ENCODE measurements around the gene SEZ6.

Gene SEZ6

GRCh38 chr17:28953444-28954118 is 52.3 kb downstream of the SEZ6 start:
- DNase-seq (ENCODE audit: low read depth) = peak; percentile 16

- peak; percentile 86 for DNase-seq (ENCODE audit: low read depth)
Measured at GRCh38 chr17:28951991-28952975, 53.5 kb downstream of the SEZ6 start.

GRCh38 chr17:28951428-28951990 is 54.3 kb downstream of the SEZ6 start, which contains the start of gene PHF12:
TSS of gene PHF12 (minus strand) at chr17:28951518. CDS start at chr17:28950960, 558 bp downstream.
- DNase-seq (ENCODE audit: low read depth) = peak; percentile 99

GRCh38 chr17:28950752-28951427 is 54.9 kb downstream of the SEZ6 start:
- peak; percentile 6 for DNase-seq (ENCODE audit: low read depth)

- DNase-seq (ENCODE audit: low read depth) = peak; percentile 21
Measured at GRCh38 chr17:28950017-28950751, 55.6 kb downstream of the SEZ6 start.

- DNase-seq (ENCODE audit: low read depth) = peak; percentile 11
Measured at GRCh38 chr17:28949185-28950016, 56.4 kb downstream of the SEZ6 start.

- DNase-seq (ENCODE audit: low read depth) = no peak
Measured at GRCh38 chr17:28948873-28949184, 57.0 kb downstream of the SEZ6 start.

GRCh38 chr17:28948342-28948741 is 57.5 kb downstream of the SEZ6 start:
- no peak for DNase-seq (ENCODE audit: low read depth)

GRCh38 chr17:28947639-28948038 is 58.2 kb downstream of the SEZ6 start:
- DNase-seq (ENCODE audit: low read depth) = no peak

GRCh38 chr17:28946239-28946638 is 59.6 kb downstream of the SEZ6 start:
- DNase-seq (ENCODE audit: low read depth) = no peak

- DNase-seq (ENCODE audit: low read depth) = no peak
Measured at GRCh38 chr17:28944862-28945741, 60.7 kb downstream of the SEZ6 start.

GRCh38 chr17:28944343-28944742 is 61.5 kb downstream of the SEZ6 start:
- DNase-seq (ENCODE audit: low read depth) = no peak

- DNase-seq (ENCODE audit: low read depth) = no peak
Measured at GRCh38 chr17:28942925-28943324, 62.9 kb downstream of the SEZ6 start.

- DNase-seq (ENCODE audit: low read depth) = no peak
Measured at GRCh38 chr17:28941251-28941650, 64.6 kb downstream of the SEZ6 start.

GRCh38 chr17:28940675-28941074 is 65.2 kb downstream of the SEZ6 start:
- DNase-seq (ENCODE audit: low read depth) = no peak

- DNase-seq (ENCODE audit: low read depth) = no peak
Measured at GRCh38 chr17:28940142-28940541, 65.7 kb downstream of the SEZ6 start.

GRCh38 chr17:28938552-28938951 is 67.3 kb downstream of the SEZ6 start:
- DNase-seq (ENCODE audit: low read depth) = no peak

GRCh38 chr17:28937044-28937729 is 68.6 kb downstream of the SEZ6 start:
- DNase-seq (ENCODE audit: low read depth) = no peak

Data from stimulated activated CD8-positive, alpha-beta memory T cell treated with anti-CD3 and anti-CD28 coated beads, Interleukin-15, amount 100 ng/mL, for 1 hour (primary cell).